HG02840 (cell line): ENCODE results near the gene KRTAP5-8.
"Not testable (repeated sequence)": the region's sequence is repeated elsewhere in the genome, so short reads cannot be mapped to it uniquely, and the experiment has no call there.

ENCODE experiments used
- ATAC-seq: cut with Tn5 transposase; IDR thresholded peaks from one replicate; pipeline ENCODE4 v1.9.1; 2021; ENCODE audit warnings: mild to moderate bottlenecking, moderate library complexity, moderate number of reproducible peaks; ENCODE audit not compliant: unreplicated experiment, low FRiP score

The KRTAP5-8 gene

DNA sequence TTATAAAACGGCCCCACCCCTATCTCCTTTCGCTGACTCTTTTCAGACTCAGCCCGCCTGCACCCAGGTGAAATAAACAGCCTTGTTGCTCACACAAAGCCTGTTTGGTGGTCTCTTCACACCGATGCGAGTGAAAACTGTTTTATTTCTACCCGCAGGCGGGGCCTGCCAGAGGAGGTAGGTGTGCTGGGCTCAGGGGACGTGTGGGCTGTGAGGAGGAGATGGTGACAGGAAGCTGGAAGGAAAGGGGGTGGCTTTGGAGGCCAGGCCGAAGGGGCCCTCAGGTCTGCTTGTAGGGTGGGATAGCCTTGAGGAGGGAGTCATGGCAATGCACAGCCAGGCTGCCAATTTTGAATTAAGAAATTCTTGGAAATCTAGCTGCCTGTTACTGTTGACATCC, 32.0 kb upstream of the KRTAP5-8 start:
- ATAC-seq: no peak

GRCh38 chr11:71507102-71507501, 30.7 kb upstream of the KRTAP5-8 start:
- ATAC-seq: no peak

- ATAC-seq: no peak
Observed at GRCh38 chr11:71518506-71519471, 19.0 kb upstream of the KRTAP5-8 start.

DNA sequence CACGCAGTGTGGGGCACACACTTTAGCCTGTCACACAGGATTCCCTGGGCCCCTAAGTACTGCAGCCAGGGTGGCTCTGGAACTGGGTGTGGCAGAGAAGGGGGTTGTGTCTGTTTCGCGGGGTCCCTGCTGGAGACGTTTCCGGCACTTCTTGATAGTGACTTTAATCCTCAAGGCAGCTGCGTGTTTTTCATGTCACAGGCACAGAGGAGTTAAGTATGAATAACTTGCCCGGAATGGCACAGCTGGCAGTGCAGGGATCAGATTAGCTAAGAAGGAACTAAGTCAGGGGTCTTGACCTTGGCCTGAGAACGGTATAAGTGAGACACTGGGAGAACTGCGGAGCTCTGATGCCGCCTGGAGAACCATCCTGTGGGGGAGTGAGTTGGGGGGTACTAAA, 18.3 kb upstream of the KRTAP5-8 start:
- ATAC-seq: no peak

DNA sequence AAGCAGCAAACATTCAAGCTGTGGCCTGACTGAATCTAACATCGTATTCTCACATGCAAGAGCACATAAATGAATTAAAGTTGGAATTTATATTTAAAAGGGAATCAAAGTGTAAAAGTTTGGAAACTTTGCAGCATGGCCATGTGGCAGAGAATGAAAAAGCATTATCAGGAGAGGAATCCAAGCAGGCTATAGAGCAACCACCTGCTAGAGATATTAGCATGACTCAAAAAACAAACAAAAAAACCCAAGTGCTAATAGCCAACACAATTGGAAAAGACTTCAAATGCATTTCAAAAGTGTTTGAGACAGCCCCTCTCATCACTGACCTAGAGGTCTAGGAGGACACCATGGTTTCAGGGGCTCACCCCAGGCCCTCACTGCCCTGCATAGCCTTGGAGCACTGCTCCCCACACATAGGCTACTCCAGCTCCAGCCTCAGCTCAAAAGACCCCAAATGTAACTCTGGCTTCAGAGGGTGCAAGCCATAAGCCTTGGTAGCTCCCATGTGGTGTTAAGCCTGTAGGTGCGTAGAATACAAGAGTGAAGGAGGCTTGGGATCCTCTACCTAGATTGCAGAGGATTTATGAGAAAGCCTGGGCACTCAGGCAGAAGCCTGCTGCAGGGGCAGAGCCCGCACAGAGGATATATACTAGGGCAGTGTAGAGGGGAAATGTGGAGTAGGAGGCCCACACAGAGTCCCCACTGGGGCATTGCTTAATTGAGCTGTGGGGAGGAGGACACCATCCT, 12.5 kb upstream of the KRTAP5-8 start:
- no peak for ATAC-seq

DNA sequence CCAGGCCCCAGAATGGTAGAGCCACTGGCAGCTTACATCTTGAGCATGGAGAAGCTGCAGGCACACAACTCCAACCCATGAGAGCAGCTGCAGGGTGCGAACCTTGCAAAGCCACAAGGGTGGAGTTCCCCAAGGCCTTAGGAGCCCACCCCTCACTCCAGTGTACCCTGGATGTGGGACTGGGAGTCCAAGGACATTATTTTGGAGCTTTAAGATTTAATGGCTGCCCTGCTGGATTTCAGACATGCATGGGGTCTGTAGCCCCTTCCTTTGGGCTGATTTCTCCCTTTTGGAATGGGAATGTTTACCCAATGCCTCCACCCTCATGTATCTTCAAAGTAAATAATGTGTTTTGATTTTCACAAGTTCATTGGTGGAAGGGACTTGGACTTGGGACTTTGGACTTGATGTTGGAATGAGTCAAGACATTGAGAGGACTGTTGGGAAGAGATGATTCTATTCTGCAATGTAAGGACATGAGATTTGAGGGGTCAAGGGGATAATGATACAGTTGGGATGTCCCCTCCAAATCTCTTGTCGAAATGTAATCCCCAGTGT, 11.8 kb upstream of the KRTAP5-8 start:
- ATAC-seq: no peak

- not testable (repeated sequence) for ATAC-seq
Observed at GRCh38 chr11:71526796-71527575, 10.8 kb upstream of the KRTAP5-8 start, which contains the start of gene KRTAP5-7. Gene KRTAP5-7 (plus strand): TSS chr11:71527267. CDS start chr11:71527301, 34 bp downstream.

DNA sequence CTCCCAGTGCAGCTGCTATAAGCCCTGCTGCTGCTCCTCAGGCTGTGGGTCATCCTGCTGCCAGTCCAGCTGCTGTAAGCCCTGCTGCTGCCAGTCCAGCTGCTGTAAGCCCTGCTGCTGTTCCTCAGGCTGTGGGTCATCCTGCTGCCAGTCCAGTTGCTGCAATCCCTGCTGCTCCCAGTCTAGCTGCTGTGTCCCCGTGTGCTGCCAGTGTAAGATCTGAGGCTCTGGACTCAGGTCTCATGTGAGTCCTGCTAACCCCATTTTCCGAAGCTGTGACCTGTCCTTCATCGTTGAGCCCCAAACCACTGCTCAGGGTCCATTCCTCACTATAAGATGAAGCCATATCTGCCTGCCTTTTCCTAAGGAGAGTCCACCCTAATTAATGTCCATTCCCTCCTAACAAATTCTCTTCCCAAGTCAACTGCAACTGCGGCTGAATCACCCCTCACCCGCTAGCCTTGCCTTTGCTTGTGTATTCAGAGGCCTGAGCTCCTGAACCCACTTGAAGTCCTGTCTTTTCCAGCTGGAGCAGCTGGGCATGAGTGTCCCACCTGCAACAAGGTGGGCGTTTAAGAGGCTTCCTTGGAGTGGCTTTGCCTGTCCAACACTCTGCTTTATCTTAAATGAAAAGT, 10.1 kb upstream of the KRTAP5-8 start:
- ATAC-seq: no peak

DNA sequence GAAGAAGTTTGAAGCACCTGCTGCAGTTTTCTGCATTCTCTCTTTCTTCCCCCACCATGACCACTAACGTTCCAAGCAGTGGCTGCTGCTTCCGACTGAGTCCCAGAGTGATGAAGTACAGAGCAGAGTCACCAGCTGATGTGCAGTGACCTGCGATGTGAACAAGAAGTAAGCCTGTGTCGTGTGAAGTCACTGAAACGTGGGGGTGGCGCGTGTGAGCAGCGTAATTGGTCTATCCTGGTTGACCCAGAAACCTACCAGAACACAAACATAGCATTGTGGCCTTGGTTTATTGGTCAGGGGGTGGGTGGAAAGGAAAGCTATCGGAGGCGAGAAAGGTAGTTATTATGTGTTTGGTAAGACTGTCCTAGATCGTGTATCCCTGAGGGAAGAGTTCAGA, 7.2 kb upstream of the KRTAP5-8 start:
- no peak for ATAC-seq

DNA sequence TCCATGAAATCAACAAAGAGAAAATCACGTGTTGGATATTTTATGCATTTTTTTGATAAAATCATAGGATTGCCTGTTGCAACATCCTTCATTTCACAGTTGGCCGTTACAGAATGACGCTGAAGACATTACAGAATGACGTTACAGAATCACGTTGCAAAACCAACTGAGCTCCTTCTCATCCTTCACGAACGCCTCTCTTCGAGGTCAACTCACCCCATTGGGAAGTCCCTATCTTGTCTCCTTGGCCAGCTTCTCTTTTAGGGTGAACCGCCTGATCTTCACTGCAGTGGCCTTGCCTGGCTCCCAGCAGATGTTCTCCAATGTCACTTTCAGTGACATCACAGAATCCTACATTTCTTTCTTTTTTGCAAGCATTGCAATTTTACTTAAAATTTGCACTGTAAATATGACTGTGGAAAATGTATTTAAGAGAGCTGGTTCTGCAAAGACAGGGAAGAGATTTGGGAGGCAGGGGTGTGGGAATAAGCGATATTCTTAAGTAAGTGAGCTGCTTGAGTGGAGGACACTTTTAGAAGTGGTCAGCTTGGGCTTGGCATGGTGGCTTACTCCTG, 5.7 kb upstream of the KRTAP5-8 start:
- no peak for ATAC-seq

- ATAC-seq: not testable (repeated sequence)
Observed at GRCh38 chr11:71534711-71535608, 2.9 kb upstream of the KRTAP5-8 start.

DNA sequence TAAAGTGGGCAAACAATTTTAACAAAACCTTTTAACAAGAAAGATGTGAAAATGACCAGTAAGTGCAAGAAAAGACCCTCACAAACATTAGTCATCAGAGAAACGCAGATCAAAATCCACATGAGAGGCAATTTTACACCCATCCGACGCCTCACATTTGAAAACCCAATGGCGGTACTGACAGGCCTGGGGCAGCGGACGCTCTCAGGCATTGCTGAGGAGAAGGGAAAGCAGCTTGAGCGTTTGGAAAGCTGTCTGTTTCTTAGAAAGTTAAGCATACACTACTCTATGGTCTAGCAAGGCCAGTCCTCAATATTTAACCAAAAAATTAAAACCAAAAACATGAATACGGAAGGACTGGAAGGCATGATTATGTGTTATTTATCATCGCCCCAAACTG, 2.0 kb upstream of the KRTAP5-8 start:
- ATAC-seq: no peak

DNA sequence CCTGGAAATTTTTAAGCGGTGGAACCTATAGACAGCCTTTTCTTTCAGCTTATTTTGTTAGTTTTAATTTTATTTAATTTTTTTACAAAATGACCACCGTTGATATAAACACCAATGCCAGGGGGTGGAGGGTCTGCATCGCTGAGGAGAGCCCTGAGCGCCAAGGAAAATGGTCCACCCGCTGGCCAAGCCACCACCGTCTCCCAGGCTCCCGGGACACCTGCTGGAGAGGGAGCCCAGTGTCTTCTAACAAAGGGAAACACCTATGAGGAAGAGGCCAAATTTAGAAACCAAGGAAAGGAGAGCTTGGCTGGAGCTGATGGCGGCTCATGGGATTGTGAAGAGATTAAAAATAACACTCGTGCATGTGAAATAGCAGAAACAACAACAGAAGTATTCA, 288 bp upstream of the KRTAP5-8 start:
- ATAC-seq: no peak

DNA sequence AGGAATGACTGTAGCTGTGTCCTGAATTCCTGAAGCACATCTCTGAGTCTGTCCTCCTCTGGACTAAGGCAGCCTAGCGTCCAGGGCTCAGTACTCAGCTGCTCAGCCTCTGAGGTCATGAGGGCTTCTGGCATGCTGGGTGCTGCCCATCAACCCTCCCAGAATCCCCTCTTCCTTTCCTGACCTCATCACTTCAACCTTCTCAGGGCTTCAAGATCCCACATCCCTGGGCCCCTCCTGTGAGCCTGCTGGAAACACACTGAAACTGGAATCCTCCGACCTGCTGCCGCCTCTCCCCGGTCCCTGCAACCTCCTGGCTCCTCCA, 803 bp downstream of the KRTAP5-8 start:
- no peak for ATAC-seq

- ATAC-seq: no peak
Observed at GRCh38 chr11:71539017-71539416, 1.2 kb downstream of the KRTAP5-8 start.

- not testable (repeated sequence) for ATAC-seq
Observed at GRCh38 chr11:71539971-71540370, 2.1 kb downstream of the KRTAP5-8 start.

DNA sequence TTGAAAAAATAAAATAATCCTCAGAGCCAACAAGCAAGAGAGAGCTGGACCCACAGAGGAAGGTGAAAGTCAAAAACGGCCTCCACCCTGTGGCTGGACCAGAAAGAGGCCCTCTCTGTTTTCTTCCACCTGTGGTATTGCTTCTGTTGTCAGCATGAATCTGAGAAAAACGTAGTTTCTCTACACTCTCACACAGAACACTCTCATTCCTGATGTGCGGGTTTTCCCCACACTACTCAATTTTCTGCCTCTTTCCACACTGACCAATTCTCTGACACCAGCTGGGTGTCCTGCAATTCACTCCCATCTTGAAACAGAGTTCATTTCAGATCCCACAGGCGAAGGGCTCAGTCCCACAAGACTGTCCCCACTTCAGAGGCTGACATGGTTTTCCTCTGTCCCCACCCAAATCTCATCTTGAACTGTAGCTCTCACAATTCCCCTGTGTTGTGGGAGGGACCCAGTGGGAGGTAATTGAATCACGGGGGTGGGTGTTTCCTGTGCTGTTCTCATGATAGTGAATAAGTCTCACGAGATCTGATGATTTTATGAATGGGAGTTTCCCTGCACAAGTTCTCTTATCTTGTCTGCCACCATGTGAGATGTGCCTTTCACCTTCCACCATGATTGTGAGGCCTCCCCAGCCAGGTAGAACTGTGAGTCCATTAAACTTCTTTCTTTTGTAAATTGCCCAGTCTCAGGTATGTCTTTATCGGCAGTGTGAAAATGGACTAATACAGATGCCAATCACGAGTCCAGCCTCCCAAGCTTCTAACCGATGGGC, 2.9 kb downstream of the KRTAP5-8 start:
- ATAC-seq: not testable (repeated sequence)

DNA sequence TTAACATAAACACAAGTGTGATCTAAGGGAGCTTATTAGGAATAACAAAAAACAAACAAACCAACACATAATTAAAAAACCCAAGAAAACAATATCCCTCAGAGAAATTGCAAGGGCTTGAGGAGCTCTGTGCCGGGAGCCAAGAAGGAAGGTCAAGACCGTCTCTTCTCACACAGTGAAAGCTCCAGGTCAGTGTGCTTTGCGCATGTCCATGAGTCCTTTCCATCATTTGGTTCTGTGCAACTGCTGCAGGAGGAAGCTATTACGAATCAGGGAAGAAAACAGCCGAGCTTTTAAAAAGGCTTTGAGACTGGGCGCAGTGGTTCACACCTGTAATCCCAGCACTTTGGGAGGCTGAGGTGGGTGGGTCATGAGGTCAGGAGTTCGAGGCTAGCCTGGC, 4.6 kb downstream of the KRTAP5-8 start:
- no peak for ATAC-seq
